HL-60/S4 treated with phorbol 12-myristate 13-acetate at 8.2 ng/mL for 4 days and 3 days (cell line): Measurements from ENCODE around the gene CNIH3.
"Not testable (repeated sequence)": the region's sequence is repeated elsewhere in the genome, so short reads cannot be mapped to it uniquely, and the experiment has no call there.

Source experiments
- in situ Hi-C: fragments of 300-500 bp; cut with MboI; formaldehyde crosslinking; loops from 2 replicates; pipeline ENCODE4 v1.15.0; 2022; ENCODE audit warnings: low sequenced_read_pairs

Gene CNIH3

DNA sequence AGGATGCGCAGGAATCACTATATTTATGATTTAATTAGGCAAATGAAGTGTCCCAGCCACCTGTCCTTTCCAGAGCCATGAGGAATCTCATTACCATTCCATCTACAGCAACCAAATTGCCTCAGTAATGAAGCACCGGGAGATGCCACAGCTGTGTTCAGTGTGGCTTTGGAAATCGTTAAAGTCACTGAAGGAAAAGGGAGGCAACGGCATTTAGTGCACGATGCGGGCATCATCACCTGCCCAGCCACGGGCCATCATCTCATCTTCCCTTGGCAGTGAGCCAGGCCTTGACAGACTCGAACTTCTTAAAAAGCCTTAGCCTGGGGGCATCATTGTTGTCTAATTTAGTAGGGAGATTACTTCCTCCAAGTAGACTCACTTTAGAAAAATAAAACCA, 67.8 kb downstream of the CNIH3 start:
- in situ Hi-C loops, result no loop called here

DNA sequence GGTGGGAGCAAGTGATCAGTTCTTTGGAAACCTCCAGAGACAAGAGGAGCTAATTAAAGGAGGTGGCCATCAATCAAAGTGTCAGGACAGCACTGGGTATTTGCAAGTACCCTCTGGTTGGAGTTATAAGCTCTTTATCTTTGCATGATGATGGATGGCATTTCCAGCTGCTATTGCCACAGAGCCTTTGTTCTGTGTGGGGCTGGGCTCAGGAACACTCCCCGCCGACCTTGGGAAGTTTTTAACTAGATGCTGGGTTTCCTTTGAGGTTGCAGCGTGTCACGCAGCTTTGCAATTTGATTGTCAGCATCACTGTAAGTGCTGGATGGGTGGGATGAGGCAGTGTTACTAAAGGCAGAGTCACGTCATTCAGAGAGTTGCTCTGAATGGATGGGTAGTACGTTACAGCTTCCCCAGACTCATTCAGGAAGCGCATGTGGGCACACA, 68.9 kb downstream of the CNIH3 start:
- in situ Hi-C loops, result no loop called here

DNA sequence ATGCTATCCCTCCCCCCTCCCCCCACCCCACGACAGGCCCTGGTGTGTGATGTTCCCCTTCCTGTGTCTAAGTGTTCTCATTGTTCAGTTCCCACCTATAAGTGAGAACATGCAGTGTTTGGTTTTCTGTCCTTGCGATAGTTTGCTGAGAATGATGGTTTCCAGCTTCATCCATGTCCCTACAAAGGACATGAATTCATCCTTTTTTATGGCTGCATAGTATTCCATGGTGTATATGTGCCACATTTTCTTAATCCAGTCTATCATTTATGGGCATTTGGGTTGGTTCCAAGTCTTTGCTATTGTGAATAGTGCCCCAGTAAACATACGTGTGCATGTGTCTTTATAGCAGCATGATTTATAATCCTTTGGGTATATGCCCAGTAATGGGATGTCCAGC, 70.0 kb downstream of the CNIH3 start:
- in situ Hi-C loops, result not testable (repeated sequence)

DNA sequence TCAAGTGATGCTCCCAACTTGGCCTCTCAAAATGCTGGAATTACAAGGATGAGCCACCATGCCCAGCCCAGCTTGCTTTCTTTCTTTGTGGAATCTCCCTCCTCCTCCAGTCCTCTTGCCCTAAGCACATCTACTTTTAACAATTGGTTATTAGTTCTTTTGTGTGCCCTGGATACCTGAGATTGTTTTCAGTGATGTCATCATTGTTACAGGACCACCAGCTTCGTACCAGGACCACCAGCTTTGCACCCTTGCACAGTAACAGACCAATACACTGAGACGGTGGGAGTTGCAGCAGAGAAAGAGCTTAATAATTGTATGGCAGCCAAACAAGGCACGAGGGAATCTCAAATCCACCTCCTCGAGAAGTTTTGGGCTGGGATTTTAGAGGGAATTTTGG, 71.3 kb downstream of the CNIH3 start:
- in situ Hi-C loops, result no loop called here

DNA sequence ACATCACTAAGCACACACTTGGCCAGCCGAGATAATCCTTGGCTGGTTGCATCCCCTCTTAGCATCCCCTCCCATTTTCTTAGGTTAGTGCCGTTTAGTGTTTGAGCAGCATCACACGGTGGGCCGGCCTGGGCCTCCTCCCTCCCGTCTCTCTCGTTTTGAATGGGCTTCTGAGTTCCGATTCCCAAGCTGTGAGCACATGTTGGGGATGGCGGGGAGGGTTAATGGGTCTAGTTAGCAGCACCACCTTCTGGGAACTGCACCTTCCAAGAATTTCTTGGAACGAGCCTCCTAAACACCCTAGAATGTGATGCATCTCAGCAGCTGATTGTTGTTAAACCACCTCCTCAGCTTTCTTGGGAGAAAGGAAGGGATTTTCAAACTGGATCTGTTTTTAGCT, 73.3 kb downstream of the CNIH3 start:
- in situ Hi-C loops, result no loop called here

DNA sequence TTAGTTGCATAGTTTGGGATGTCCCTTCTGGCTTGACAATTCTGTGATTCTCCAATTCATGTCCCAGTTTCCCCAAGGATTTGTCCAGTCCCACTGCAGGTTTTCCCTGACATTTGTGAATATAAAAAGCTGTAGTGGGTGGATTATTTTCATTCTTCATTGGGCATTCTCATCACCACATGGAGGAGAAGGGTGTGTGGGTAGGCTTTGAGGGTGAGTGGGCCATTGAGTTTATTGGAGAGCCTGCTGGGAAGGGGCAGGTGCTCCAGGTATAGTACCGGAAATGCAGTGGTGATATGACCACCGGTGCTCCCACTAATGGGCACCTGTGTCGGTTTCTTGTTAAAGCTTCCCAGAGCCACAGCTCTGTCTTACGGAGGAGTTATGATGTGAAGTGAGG, 74.5 kb downstream of the CNIH3 start:
- in situ Hi-C loops, result no loop called here

DNA sequence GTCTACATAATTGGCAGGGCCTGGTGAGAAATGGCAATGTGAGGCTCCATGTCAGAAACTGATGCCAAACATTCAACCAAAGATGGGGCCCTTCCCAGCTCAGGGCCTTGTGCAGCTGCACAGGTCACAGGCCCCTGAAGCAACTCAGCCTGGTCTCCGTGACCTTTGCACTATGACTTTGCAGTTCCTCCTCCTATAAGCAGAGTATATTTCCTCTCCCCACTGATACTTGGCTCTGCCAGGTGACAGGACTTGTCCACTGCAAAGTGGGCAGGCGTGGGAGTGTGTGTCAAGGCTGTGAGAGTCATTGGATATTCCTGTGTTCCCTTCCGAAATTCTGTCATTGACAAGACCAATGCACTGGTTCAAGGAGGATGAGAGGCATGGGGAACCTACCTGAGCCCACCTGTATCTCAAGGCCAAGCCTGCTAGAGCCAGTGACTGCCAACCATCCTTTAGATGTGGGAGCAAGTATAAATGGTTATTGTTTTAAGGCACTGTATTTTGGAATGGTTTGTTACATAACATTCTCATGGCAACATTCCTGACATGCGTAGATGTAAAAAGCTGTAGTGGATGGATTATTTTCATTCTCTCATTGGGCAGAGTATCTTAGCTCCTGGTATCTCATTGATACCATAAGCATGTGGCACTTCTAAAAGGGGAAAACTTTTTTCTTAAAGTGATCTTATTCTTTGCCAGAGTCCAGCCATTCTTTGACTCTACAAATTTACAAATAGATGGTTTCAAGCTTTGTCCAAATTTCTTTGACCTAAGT, 75.2 kb downstream of the CNIH3 start:
- in situ Hi-C loops, result no loop called here

DNA sequence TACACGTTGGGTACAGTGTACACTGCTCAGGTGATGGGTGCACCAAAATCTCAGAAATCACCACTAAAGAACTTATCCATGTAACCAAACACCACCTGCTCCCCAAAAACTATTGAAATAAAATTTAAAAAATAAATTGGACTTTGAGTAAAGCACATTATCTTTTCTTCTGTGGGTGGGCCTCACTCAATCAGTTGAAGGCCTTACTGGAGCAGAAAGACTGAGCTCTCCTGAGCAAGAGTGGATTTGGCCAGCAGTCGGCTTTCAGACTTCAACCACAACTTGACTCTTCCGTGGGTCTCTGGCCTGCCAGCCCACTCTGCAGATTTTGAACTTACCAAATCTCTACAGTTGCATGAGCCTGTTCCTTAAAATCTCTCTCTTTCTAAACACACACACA, 78.9 kb downstream of the CNIH3 start:
- in situ Hi-C loops, result no loop called here

DNA sequence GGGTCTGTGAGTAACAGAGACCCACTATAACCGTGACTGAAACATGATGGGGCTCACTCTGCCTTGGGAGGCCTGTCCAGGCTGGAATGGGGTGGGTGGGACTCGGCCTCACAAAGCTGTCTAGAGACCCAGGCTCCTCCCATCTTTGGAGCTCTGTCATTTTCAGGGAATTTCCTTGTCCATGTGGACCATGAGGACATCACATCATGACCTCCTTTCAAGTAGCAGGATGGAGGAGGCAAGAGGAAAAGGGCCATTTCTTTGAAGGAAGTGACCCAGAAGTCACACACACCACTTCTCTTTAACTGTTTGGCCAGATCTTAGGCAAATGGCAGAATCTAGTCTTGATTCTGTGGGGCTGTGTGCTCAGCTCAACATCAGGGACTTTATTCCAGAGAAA, 79.9 kb downstream of the CNIH3 start:
- in situ Hi-C loops, result no loop called here

DNA sequence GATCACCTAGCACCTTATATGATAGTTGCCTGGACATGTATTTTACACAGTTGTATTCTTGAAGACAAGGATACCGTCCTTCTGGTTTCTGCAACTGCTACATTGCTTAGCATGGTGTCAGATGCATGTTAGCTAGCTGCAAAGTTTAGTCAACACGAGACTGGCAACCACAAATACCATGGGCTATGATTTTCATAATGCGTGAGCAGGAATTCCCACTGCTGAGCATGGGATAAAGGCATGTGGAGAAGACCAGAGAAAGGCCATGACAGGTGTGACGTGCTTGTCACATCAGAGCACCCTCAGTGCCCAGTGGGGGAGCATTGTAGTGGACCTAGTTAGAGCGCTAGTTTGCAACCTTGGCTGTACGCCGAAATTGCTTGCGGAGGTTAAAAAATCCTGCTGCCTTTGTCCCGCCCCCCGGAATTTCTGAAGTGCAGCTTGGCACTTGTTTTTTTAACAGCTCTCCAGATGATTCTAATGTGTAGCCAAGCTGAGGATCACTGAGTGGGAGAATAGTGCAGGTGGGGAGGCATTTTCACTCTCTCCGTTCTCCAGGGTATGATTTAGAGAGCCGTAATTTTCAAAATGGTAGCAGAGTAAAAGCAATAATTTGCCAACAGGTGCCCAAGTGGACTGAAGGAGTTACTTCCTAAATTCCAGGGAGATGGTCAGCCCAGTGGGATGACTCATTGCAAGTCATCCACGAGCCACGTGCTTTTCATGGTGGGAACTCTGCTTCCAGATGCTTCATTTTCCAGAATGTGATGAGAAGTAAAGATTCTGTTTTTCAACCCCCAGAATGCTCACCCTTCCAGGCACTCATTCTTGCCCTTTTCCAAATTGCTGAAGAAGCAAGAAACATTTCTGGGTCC, 81.0 kb downstream of the CNIH3 start:
- in situ Hi-C loops, result no loop called here

DNA sequence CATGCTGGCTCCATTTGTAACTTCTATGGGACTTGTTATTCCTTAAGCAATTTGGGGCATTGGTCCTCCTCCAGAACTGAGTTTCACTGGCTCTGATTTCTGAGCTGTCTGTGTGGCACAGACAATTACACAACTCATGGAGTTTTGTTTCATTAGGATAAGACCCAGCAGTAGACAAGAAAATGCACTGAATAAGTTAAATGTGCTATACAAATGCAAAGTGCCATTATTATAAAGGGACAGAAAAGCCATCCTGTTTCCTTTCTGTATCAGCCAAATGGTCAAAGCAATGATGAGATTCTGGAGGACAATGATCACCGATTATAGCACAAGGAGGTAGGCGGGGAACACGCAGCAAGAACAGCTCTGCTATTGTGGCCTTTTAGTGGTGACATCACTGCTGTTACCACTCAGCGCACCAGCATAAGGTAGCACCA, 81.9 kb downstream of the CNIH3 start:
- in situ Hi-C loops, result no loop called here

DNA sequence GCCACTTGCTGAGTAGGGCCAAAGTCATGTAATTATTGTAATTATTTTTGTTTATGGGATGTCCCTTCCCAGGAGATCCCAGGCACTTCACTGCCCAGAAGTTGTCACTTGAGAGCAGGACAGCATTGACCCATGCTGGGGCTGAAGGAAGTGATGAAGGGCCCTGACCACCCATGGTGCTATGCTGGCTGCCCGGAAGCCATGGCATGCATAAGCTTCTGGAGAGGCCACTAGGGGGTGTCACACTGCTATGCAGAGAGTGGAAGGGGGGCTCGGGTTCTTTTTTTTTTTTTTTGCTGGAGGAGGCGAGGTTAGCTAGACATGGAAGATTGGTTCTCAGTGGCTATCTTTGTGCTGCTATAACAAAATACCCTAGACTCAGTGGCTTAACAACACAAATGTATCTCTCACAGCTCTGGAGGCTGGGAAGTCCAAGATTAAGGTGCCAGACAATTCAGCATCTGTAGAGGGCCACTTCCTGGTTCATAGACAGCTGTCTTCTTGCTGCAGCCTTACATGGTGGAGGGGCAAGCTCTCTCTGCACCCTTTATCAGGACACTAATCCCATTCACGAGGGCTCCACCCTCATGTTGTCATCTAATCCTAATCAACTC, 84.9 kb downstream of the CNIH3 start:
- in situ Hi-C loops, result no loop called here

DNA sequence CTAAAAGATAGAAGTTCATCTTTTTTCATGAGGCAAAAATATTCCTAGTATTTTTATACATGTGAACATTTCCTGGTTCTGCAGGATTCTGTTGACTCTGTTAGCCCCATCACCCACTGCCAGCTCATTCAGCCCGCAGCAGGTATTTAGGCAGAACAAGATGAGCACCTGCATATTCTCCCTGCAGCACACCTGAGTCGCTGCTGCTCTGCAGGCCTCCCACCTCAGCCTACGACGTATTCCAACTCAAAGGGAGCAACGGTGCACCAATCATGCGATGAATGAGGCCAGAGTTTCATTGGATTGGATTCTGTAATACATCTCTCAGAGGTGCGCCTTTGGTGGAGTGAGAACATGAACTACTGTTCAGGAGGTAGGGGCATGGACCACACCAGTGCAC, 87.6 kb downstream of the CNIH3 start:
- in situ Hi-C loops, result no loop called here

DNA sequence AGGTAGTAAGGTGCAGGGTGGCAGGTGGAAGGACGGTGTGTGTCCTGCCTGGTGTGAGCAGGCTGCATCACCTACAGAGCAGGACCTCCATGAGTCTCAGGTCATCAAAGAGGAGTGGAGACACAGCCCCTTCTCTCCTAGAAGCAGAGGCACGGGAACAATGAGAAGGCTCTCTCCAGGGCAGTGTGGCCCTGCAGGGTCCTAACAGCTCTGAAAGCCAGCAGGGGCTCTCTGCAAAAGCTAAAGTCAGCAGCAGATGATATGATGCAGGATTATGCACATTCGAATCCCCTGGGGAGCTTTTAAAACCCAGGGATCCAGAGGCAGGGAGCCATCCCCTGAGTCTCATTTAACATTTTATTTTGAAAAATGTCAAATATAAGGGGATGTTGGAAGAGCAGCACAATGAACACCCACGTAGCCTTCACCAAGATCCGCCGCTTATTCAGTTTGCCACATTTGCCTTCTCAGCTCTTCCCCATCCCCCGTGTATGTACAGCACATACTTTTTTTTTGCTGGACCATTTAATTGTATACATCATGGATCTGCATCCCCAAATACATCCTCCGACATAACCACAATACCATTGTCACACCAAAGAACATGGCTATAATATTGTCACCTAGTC, 88.1 kb downstream of the CNIH3 start:
- in situ Hi-C loops, result no loop called here

DNA sequence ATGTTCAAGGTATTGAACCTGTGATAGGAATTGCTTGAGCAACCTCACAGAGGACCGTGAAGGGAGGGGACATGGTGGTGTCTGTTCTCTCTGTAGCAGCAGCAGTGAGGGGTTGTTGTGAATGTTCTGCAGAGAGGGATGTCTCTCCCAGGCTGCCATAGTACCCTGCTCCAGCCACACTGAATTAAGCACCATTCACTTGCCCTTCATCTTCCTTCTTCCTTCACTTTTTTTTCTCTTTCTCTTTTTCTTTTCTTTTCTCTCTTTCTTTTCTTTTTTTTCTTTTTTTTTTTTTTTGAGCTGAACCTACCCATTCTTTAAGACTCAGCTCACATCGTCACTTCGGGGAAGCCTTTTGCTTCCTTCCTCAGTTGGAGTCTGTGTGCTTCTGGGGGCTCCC, 89.5 kb downstream of the CNIH3 start:
- in situ Hi-C loops, result no loop called here

DNA sequence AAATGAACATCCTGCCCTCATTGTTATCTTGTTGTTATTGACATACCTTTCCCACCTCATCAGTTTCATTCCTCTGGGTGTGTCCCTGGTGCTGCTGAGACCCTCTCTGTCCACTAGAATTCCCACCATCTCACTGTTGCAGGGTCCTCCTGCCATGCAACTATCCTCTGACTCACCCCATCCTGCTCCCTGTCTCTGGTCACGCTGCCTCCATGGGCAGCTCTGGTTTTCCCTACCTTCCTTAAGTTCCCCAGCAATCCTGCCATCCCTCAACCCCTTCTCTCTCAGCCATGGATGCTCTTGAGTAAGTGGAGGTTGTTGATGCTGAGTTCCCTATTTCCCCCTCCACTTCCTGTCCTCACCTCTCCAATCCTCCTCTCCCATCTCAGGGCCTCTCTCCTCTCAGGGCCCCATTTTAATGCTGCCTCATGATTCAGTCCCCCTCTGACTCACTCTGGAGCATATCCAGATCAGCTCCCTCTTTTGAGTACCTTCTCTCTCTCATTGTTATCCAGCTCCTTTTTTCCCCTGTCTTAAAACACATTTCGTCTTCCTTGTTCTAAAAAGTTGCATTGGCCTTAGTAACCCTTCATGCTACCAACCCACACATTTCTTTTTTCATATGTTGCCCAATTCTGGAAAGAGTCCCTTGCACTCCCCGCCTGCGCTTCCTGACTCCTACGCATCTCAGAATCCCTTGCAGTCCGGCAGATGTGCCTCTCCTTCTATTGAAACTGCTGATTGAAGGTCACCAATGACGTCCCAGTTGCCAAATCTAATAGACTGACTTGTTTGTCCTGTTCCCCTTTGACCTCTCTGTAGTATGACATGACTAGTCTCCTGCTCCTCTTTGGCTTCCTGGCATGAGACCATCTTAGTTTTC, 92.0 kb downstream of the CNIH3 start:
- in situ Hi-C loops, result no loop called here

DNA sequence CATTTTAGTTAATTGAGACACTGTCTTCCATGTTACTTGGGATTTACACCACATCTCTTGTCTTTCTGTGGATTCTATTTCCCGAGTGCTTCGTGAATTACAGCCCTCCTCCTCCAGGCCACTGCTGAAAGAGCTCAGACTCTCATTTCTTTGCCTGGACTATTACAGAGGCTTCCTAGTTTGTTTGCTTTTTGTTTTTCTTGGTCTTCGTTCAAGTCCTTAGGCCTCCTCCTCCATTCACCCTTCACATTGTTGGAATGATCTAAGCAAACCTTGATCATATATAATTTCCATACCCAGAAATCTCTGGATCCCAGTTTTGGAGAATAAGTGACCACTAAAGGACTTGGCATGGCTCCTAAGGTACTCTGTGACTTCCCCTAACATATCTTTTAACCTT, 94.1 kb downstream of the CNIH3 start:
- in situ Hi-C loops, result no loop called here

DNA sequence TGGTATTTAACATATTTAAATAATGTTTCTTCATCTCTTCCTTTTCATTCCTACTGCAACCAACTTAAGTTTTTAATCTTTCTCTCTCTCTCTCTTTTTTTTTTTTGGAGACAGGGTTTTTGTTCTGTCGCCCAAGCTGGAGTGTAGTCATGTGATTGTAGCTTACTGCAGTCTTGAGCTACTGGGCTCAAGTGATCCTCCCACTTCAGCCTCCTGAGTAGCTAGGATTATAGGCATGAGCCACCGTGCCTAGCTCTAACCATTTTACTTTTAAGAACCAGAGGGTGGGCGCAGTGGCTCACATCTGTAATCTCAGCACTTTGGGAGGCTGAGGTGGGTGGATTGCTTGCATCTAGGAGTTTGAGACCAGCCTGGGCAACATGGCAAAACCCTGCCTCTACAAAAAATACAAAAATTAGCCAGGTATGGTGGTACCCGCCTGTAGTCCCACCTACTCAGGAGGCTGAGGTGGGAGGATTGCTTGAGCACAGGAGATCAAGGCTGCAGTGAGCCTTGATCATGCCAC, 95.2 kb downstream of the CNIH3 start:
- in situ Hi-C loops, result not testable (repeated sequence)

DNA sequence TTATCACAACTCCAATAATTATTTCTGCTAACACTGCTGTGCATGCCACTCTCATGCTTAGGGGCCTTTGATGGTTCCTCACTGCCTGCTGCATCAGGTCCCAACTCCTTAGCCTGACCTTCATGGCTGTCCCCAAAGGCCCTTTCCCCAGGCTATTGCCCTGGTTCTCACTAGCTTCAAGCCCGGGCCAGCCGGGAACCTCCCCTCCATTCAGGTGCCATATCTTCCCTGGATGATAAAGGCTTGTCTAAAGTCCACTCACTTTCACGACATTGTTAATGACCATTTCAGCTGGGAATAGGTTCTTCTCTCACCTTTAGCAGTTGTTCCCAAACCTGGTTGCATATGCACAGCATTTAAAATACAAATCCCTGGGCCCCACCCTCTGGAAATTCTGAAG, 95.8 kb downstream of the CNIH3 start:
- in situ Hi-C loops, result no loop called here

DNA sequence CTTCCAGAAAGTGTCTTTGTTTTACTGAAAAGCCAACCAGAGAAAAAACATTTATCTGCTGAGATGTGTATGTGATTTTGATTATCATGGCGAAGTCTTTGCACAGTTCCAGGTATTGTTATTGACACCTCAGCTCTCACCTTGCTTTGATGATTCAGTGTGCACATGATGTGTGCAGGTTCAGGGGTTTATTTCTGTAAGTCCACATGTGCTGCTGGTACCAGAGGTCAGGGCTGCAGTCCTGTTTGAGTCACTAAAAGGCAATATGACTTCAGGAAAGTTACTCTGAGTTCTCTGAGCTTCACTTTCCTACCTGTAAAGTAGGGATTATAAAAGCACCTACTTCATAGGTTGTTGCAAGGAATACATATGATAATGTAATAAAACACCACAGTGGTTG, 97.1 kb downstream of the CNIH3 start:
- in situ Hi-C loops, result no loop called here
